CMK (cell line): ENCODE results near the gene SLC27A6.
A peak's percentile ranks its signal among the peaks of the same experiment; 100 is the strongest.
"Not testable (repeated sequence)": the region's sequence is repeated elsewhere in the genome, so short reads cannot be mapped to it uniquely, and the experiment has no call there.

Source experiments
- DNase-seq: peaks from one replicate; pipeline ENCODE4 v3.0.0-alpha.2; 2010; ENCODE audit warnings: low read depth

SLC27A6 gene, protein sequence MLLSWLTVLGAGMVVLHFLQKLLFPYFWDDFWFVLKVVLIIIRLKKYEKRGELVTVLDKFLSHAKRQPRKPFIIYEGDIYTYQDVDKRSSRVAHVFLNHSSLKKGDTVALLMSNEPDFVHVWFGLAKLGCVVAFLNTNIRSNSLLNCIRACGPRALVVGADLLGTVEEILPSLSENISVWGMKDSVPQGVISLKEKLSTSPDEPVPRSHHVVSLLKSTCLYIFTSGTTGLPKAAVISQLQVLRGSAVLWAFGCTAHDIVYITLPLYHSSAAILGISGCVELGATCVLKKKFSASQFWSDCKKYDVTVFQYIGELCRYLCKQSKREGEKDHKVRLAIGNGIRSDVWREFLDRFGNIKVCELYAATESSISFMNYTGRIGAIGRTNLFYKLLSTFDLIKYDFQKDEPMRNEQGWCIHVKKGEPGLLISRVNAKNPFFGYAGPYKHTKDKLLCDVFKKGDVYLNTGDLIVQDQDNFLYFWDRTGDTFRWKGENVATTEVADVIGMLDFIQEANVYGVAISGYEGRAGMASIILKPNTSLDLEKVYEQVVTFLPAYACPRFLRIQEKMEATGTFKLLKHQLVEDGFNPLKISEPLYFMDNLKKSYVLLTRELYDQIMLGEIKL

DNA sequence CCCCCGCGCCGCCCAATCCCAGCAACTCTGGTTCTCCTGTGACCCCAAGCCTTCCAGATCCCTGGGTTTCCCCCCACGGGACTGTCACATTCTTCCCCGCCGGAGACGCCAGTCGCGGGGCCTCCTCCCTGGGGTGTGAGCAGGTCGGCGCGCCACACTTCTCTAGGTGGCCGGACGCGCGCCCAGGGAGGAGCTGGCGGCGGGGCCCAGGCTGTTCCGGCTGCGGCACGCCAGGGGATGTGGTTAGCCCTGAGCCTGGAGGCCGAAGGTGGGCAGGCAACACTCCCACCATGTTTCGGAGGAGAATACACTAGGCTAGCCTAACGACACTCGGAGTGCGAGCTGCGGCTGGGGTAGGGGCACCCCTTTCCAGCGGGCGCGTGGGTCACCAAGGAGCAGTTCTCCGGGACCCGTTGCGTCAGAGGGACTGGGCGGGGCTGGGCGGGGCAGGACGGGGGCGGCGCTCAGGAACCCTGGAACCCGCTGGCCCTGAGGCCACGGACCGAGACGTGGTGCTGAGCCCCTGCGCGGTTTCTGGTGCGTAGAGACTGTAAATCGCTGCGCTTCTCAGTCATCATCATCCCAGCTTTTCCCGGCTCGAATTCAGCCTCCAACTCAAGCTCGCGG is at the start of gene SLC27A6:
SLC27A6 (plus strand) TSS at position 478 of the 627 bp plus-strand sequence. CDS start 650 bp downstream, outside the sequence.
- peak; percentile 47 for DNase-seq

- no peak for DNase-seq
Measured at GRCh38 chr5:128919542-128919941, 45.7 kb upstream of the SLC27A6 start.

DNA sequence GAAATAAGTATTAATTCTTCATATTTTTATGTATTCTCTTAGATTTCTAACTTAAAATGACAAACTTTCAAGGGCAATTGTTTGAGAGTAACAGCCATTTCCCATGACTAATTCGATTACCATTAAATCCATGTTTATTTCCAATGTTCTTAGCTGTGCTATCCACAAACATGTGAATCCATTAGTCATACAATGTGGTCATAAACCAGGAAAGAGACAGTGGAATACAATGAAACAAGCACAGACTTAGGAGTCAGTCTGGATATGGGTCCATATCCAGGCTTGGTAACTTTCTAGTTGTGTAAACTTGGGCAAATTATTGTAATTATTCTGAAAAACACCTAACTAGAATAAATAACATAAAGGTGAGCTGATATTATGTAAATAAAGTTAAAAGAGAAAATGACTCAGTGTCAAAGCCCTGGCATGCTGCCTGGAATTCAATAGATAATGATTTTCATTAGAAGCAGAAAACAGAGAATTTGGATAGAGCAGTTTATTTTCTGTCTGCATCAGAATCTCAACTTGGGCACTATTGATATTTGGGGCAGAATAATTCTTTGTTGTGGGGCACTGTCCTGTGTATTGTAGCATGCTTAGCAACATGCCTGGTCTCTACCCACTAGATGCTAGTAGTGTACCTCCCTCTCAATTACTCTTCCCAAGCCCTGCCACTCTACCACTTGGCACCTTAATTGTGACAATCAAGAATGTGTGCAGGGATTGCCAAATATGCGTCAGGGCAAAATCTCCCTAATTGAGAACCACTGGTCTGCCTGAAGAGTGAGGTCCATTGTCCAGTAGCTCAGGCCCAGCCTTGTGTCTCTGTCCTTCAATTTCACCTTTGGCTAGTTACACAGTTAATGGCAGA is 44.7 kb upstream of the SLC27A6 start:
- DNase-seq = no peak

DNA sequence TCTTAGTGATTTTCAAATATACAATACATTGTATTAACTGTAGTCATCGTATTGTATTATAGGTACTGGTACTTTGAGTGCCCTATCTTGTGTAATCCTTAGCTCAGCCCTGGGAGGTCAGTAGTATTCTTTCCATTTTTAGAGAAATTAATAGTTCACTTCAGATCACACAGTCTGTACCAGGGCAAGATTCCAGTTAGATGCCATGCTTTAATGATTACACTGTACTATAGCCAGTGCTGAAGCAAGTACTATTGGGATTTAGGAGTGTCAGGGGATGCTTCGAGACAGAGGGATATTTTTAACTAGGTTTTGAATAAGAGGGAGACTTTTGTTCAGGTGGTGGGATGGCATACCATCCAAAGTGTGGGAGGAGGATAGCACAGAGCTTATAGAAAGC is 41.0 kb upstream of the SLC27A6 start:
- no peak for DNase-seq

GRCh38 chr5:128925973-128926372 is 39.3 kb upstream of the SLC27A6 start:
- no peak for DNase-seq

- DNase-seq = no peak
Measured at GRCh38 chr5:128927644-128928043, 37.6 kb upstream of the SLC27A6 start.

DNA sequence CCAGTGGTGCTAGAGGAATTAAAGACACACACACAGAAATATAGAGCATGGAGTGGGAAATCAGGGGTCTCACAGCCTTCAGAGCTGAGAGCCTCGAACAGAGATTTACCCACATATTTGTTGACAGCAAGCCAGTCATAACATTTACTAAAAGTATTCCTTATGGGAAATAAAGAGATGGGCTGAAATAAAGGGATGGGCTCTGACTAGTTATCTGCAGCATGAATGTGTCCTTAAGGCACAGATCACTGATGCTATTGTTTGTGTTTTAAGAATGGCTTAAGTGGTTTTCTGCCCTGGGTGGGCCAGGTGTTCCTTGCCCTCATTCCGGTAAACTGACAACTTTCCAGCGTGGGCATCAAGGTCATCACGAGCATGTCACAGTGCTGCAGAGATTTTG is 33.1 kb upstream of the SLC27A6 start:
- DNase-seq = not testable (repeated sequence)

GRCh38 chr5:128943100-128943499 is 22.2 kb upstream of the SLC27A6 start:
- not testable (repeated sequence) for DNase-seq

DNA sequence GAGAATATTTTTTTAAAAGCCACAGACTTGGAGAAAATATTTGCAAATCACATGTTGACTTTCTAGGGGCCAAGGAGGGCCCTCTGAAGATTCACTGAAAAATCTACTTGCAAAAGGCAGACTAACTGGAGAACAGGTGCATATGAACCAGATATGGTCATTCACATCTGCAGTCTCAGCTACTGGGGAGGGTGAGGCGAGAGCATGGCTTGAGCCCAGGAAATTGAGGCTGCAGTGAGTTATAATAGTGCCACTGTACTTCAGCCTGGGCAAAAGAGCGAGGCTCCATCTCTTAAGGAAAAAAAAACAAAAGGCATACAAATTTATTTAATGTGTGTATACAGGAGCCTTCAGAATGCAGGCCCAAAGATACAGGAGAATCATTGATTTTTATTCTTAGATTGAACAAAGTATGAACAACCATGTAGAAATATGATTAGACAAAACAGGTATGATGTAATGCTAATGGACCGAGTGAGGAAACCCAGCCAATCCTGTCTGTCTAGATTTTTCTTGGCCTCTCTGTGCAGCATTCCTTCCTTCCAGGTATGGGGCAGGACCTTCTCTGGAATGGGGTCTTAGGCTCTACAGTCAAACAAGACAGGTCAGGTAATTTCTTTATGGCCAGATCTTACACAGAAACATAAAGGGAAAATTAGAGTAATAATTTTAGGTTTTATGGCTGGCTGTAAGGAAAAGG is 15.3 kb upstream of the SLC27A6 start:
- DNase-seq = no peak

DNA sequence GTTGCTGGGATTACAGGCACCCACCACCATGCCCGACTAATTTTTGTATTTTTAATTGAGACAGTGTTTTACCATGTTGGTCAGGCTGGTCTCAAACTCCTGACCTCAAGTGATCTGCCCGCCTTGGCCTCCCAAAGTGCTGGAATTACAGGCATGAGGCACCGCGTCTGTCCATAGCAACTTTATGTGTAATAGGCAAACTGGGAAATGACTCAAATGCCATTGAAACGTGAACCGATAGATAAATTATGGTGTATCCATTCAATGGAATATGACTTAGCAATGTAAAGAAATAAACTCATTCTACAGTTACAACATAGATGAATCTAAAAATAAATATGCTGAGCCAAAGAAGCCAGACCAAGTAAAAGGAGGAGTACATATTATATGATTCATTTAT is 14.0 kb upstream of the SLC27A6 start:
- not testable (repeated sequence) for DNase-seq

DNA sequence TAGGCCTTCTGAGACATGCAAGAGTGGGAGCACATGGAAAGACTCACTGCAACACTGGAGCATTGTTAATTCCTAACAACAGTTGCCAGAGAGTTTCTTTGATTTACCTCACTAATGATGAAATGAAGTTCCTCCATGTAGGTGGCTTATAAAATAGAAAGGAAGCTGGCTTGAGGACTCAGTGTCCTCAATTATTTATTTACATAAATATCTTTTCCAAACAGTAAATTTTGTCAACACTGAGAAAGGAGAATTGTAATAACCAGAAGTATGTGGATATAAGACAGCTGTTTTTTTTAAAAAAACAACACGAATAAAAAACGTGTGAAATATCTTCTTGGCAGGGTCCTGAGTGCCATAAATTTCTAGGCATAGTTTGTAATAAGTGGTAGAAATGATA is 9.1 kb upstream of the SLC27A6 start:
- DNase-seq = no peak

- DNase-seq = no peak
Measured at GRCh38 chr5:128962211-128962610, 3.1 kb upstream of the SLC27A6 start.

- no peak for DNase-seq
Measured at GRCh38 chr5:128965638-128966302, 482 bp downstream of the SLC27A6 start.

DNA sequence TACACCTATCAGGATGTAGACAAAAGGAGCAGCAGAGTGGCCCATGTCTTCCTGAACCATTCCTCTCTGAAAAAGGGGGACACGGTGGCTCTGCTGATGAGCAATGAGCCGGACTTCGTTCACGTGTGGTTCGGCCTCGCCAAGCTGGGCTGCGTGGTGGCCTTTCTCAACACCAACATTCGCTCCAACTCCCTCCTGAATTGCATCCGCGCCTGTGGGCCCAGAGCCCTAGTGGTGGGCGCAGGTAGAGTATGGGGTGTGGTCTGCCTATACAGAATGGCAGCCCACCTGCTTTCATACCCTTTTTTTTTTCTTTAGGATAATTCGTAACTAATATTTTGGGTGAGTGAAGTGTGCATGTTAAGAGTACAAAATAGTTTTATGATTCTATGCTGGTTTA is 1.1 kb downstream of the SLC27A6 start:
- DNase-seq = no peak

DNA sequence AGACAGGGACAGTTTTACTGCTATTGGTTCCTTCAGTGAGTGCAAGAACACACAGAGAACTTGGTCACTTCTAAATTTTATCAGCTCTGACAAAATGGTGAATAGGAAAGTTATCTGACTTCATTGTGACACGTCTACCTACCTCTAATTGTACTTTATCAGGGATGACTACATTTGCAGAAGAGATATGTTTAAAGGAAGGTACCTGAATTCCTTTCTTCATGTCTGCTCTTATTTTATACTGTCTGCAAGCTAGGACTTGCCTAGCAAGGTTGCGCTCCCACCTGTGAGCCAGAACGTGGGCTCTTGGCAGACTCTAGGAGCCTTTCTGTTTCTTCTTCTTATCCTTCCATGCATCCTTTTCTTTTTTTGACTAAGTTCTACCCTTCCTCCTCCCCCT is 1.6 kb downstream of the SLC27A6 start:
- no peak for DNase-seq

- no peak for DNase-seq
Measured at GRCh38 chr5:128973244-128973643, 8.0 kb downstream of the SLC27A6 start.

- no peak for DNase-seq
Measured at GRCh38 chr5:128974567-128974966, 9.3 kb downstream of the SLC27A6 start.

DNA sequence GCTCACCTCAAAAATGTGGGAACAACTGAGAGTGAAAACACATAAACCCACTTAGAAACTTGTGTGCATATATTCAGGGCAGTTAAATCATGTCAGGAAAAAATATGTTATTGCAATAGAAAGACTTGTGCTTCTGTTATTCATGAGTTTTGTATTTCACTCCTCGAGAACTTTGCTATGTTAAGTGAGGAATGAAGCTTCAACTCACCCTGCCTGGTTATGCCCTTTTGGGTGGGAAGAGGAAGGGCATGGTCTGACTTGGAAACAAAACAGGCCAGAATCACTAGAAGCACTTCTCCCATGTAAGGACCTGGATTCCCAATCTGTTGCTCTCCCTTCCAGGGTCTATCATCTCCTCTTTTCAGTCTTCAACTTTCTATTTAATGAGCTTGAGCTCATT is 14.5 kb downstream of the SLC27A6 start:
- no peak for DNase-seq

GRCh38 chr5:128980917-128981316 is 15.6 kb downstream of the SLC27A6 start:
- DNase-seq = no peak

DNA sequence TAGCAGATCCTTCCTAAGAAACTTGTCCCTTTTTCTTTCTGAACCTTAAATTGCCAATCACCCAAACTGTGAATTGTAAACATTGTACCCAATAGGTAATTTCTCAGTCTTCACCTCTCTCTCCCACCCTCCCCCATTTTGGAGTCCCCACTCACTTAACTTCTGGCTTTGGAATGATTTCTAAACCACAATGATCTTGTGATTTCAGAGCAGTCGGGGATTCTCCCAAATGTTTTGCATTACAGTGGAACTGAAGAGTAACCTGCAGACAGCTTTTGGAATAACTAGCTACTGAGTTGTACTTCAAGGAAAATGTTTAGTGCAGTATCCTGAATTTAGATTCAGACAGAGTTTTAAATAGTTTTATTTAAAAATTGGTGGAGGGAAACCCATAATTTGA is 19.2 kb downstream of the SLC27A6 start:
- DNase-seq = no peak

DNA sequence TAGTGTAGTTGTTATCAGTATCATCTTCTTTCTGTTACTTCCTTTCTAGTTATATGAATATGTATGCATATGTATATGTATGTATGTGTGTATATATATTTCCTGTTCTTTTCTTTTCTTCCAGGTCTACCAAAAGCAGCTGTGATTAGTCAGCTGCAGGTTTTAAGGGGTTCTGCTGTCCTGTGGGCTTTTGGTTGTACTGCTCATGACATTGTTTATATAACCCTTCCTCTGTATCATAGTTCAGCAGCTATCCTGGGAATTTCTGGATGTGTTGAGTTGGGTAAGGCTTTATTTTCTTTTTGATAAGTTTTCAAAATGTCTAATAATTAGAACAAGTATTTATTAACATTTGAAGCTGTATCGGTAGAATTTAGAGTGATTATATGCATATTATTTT is 23.2 kb downstream of the SLC27A6 start:
- DNase-seq = no peak
